ENCODE data around the gene TIMM10. TPM values are rescaled to one million over a fixed set of nuclear protein-coding genes. Genes with fewer than 3 reads are reported as not detected.

Gene TIMM10
- total RNA-seq, 1 donor from 2014 or later, result 54.5 TPM

GRCh38 chr11:57560146-57560545 lies 29.6 kb upstream of the TIMM10 start:
- H3K4me3 Mint-ChIP-seq (ENCODE audit: unreplicated experiment), result no peak overlapping the region
- DNase-seq (ENCODE audit: extremely low spot score, unreplicated experiment), result no peak
- H3K36me3 Mint-ChIP-seq (ENCODE audit: unreplicated experiment), result peaks cover 22% of the 10 kb centered on the region
- no peak overlapping the region for H3K27ac Mint-ChIP-seq (ENCODE audit: unreplicated experiment)
- TF ChIP-seq, protein P1, sequence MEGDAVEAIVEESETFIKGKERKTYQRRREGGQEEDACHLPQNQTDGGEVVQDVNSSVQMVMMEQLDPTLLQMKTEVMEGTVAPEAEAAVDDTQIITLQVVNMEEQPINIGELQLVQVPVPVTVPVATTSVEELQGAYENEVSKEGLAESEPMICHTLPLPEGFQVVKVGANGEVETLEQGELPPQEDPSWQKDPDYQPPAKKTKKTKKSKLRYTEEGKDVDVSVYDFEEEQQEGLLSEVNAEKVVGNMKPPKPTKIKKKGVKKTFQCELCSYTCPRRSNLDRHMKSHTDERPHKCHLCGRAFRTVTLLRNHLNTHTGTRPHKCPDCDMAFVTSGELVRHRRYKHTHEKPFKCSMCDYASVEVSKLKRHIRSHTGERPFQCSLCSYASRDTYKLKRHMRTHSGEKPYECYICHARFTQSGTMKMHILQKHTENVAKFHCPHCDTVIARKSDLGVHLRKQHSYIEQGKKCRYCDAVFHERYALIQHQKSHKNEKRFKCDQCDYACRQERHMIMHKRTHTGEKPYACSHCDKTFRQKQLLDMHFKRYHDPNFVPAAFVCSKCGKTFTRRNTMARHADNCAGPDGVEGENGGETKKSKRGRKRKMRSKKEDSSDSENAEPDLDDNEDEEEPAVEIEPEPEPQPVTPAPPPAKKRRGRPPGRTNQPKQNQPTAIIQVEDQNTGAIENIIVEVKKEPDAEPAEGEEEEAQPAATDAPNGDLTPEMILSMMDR (IDR thresholded peaks at IDR 0.05), result no peak
- no peaks in the 10 kb centered on the region for H3K9me3 Mint-ChIP-seq (ENCODE audit: unreplicated experiment)
- no peaks in the 10 kb centered on the region for H3K27me3 Mint-ChIP-seq (ENCODE audit: unreplicated experiment)
- peaks cover 2% of the 10 kb centered on the region for H3K4me1 Mint-ChIP-seq (ENCODE audit: unreplicated experiment)

DNA sequence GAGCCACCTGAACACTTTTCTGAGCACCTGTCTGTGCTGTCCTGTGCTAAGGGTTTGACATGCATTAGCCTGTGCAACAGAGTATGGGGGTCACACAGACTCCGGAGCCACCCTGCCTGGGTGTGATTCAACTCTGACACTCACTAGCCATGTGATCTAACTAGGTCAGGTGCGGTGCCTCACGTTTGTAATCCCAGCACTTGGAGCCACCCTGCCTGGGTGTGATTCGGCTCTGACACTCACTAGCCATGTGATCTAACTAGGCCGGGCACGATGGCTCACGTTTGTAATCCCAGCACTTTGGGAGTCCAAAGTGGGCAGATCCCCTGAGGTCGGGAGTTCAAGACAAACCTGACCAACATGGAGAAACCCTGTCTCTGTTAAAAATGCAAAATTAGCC lies 25.5 kb upstream of the TIMM10 start:
- TF ChIP-seq, protein P1 (IDR thresholded peaks at IDR 0.05), result no peak
- Mint-ChIP-seq H3K36me3 (ENCODE audit: unreplicated experiment) (peaks cover 47% of the 10 kb centered on the region), H3K27ac (ENCODE audit: unreplicated experiment) (no peak overlapping the region), H3K4me1 (ENCODE audit: unreplicated experiment) (no peaks in the 10 kb centered on the region), H3K27me3 (ENCODE audit: unreplicated experiment) (no peaks in the 10 kb centered on the region), H3K4me3 (ENCODE audit: unreplicated experiment) (no peak overlapping the region), H3K9me3 (ENCODE audit: unreplicated experiment) (no peaks in the 10 kb centered on the region)
- DNase-seq (ENCODE audit: extremely low spot score, unreplicated experiment), result no peak

- no peak overlapping the region for H3K4me3 Mint-ChIP-seq (ENCODE audit: unreplicated experiment)
- no peaks in the 10 kb centered on the region for H3K9me3 Mint-ChIP-seq (ENCODE audit: unreplicated experiment)
- no peaks in the 10 kb centered on the region for H3K4me1 Mint-ChIP-seq (ENCODE audit: unreplicated experiment)
- no peaks in the 10 kb centered on the region for H3K27me3 Mint-ChIP-seq (ENCODE audit: unreplicated experiment)
- H3K27ac Mint-ChIP-seq (ENCODE audit: unreplicated experiment), result no peak overlapping the region
- peaks cover 48% of the 10 kb centered on the region for H3K36me3 Mint-ChIP-seq (ENCODE audit: unreplicated experiment)
- DNase-seq (ENCODE audit: extremely low spot score, unreplicated experiment), result no peak
- TF ChIP-seq, protein P1 (IDR thresholded peaks at IDR 0.05), result no peak
These were observed 24.8 kb upstream of the TIMM10 start for GRCh38 chr11:57555393-57555792.

DNA sequence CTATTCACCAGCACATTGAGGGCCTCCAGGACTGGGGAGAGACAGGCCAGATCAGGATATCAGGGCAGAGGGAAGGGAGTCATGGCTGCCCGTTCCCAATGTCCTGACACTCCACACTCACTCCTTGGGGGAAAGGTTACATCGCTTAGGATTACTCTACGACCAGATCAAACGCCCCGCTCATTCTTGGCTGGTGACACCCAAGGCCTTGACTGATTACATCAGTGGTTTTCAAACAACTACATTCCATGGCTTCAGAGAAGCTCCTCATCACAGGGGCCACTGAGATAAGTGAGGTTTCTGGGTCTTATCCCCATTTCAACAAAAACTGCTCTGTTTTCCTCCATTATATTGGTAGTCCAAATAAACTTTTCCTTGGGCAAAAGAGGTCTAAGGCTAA lies 21.9 kb upstream of the TIMM10 start:
- Mint-ChIP-seq H3K9me3 (ENCODE audit: unreplicated experiment) (no peaks in the 10 kb centered on the region), H3K36me3 (ENCODE audit: unreplicated experiment) (peaks cover 47% of the 10 kb centered on the region), H3K4me3 (ENCODE audit: unreplicated experiment) (no peak overlapping the region), H3K4me1 (ENCODE audit: unreplicated experiment) (no peaks in the 10 kb centered on the region), H3K27me3 (ENCODE audit: unreplicated experiment) (no peaks in the 10 kb centered on the region), H3K27ac (ENCODE audit: unreplicated experiment) (no peak overlapping the region)
- TF ChIP-seq, protein P1 (IDR thresholded peaks at IDR 0.05), result no peak
- DNase-seq (ENCODE audit: extremely low spot score, unreplicated experiment), result no peak

DNA sequence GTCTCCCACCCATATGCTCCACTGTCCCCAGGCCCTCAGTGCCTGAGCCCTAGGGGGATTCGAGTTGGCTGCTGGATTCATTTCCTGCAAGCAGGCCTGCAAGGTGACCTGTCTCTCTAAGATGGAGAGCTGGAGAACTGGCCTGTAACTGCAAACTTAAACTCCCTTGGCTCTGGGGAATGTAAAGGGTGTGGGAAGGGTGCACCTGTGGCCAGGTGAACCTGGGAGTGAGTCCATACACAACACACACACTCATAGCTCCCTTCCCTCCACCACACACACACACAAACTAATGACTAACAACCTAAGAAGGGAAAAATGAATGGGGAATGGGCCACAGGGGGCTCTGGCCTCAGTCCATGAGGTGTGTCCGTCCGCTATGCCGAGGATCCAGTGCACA lies 21.4 kb upstream of the TIMM10 start:
- H3K4me3 Mint-ChIP-seq (ENCODE audit: unreplicated experiment), result no peak overlapping the region
- TF ChIP-seq, protein P1 (IDR thresholded peaks at IDR 0.05), result no peak
- H3K27ac Mint-ChIP-seq (ENCODE audit: unreplicated experiment), result no peak overlapping the region
- H3K4me1 Mint-ChIP-seq (ENCODE audit: unreplicated experiment), result no peaks in the 10 kb centered on the region
- no peak for DNase-seq (ENCODE audit: extremely low spot score, unreplicated experiment)
- no peaks in the 10 kb centered on the region for H3K27me3 Mint-ChIP-seq (ENCODE audit: unreplicated experiment)
- H3K36me3 Mint-ChIP-seq (ENCODE audit: unreplicated experiment), result peaks cover 42% of the 10 kb centered on the region
- no peaks in the 10 kb centered on the region for H3K9me3 Mint-ChIP-seq (ENCODE audit: unreplicated experiment)
